Measurements from ENCODE around the gene ZNF777. TPM values are rescaled to one million over a fixed set of nuclear protein-coding genes. Genes with fewer than 3 reads are reported as not detected.

ZNF777 gene
- total RNA-seq, 4 donors from 2014 or later, result 5.4 to 11.8 (median 5.9) TPM

- no peak for TF ChIP-seq CTCF (IDR thresholded peaks at IDR 0.05)
Measured at GRCh38 chr7:149440222-149440621, 20.6 kb downstream of the ZNF777 start.

GRCh38 chr7:149436358-149436757 is 24.5 kb downstream of the ZNF777 start:
- ATAC-seq (ENCODE audit: low FRiP score) (no peak), DNase-seq (ENCODE audit: low spot score) (no peak)
- no peak for TF ChIP-seq CTCF (IDR thresholded peaks at IDR 0.05)

More at GRCh38 chr7:149440222-149440621, 20.6 kb downstream of the ZNF777 start:
- DNase-seq (ENCODE audit: low spot score) (no peak), ATAC-seq (ENCODE audit: low FRiP score) (no peak)

- DNase-seq (ENCODE audit: low spot score) (no peak), ATAC-seq (ENCODE audit: low FRiP score) (no peak)
- TF ChIP-seq CTCF (IDR thresholded peaks at IDR 0.05), result no peak
Measured at GRCh38 chr7:149433124-149433523, 27.7 kb downstream of the ZNF777 start.

- no peak for TF ChIP-seq CTCF (IDR thresholded peaks at IDR 0.05)
- ATAC-seq (ENCODE audit: low FRiP score) (no peak), DNase-seq (ENCODE audit: low spot score) (no peak)
Measured at GRCh38 chr7:149432121-149432691, 28.7 kb downstream of the ZNF777 start.

GRCh38 chr7:149431486-149432120 is 29.3 kb downstream of the ZNF777 start:
- DNase-seq (ENCODE audit: low spot score), result no peak
- ATAC-seq (ENCODE audit: low FRiP score), result no peak
- no peak for TF ChIP-seq CTCF (IDR thresholded peaks at IDR 0.05)

- no peak for TF ChIP-seq CTCF (IDR thresholded peaks at IDR 0.05)
- DNase-seq (ENCODE audit: low spot score) (no peak), ATAC-seq (ENCODE audit: low FRiP score) (no peak)
Measured at GRCh38 chr7:149430192-149430591, 30.7 kb downstream of the ZNF777 start.

GRCh38 chr7:149427893-149428292 is 33.0 kb downstream of the ZNF777 start:
- ATAC-seq (ENCODE audit: low FRiP score), result no peak
- no peak for DNase-seq (ENCODE audit: low spot score)
- no peak for TF ChIP-seq CTCF (IDR thresholded peaks at IDR 0.05)

All from omental fat pad (tissue), 4 donors.